ENCODE results near the gene SLC5A6. TPM values are rescaled to one million over a fixed set of nuclear protein-coding genes. Genes with fewer than 3 reads are reported as not detected.

Gene SLC5A6
- total RNA-seq, 4 donors from 2014 or later: 17.2 to 97.8 (median 39.4) TPM

- TF ChIP-seq CTCF (IDR thresholded peaks at IDR 0.05; ENCODE audit: low read depth): no peak
Observed at GRCh38 chr2:27204566-27204965, 7.5 kb downstream of the SLC5A6 start.

GRCh38 chr2:27203741-27204140 lies 8.3 kb downstream of the SLC5A6 start:
- TF ChIP-seq CTCF (IDR thresholded peaks at IDR 0.05; ENCODE audit: low read depth): no peak

- no peak for TF ChIP-seq CTCF (IDR thresholded peaks at IDR 0.05; ENCODE audit: low read depth)
Observed at GRCh38 chr2:27202854-27203253, 9.2 kb downstream of the SLC5A6 start.

- no peak for TF ChIP-seq CTCF (IDR thresholded peaks at IDR 0.05; ENCODE audit: low read depth)
Observed at GRCh38 chr2:27201675-27202074, 10.4 kb downstream of the SLC5A6 start.

GRCh38 chr2:27199241-27199640 lies 12.8 kb downstream of the SLC5A6 start:
- TF ChIP-seq CTCF (IDR thresholded peaks at IDR 0.05; ENCODE audit: low read depth): no peak

- no peak for TF ChIP-seq CTCF (IDR thresholded peaks at IDR 0.05; ENCODE audit: low read depth)
Observed at GRCh38 chr2:27198627-27199026, 13.4 kb downstream of the SLC5A6 start.

GRCh38 chr2:27194538-27195354 lies 17.3 kb downstream of the SLC5A6 start:
- TF ChIP-seq CTCF (IDR thresholded peaks at IDR 0.05; ENCODE audit: low read depth): no peak

Data from subcutaneous adipose tissue (tissue), 4 donors.